ENCODE results near the gene OTUD4. TPM values are rescaled to one million over a fixed set of nuclear protein-coding genes. Genes with fewer than 3 reads are reported as not detected.

The OTUD4 gene
- total RNA-seq, 4 donors from 2014 or later = 31.7 to 43.6 (median 41.2) TPM

- DNase-seq (ENCODE audit: low spot score in 2 of 2) = no peak
- H3K36me3 ChIP-seq = peaks cover 28% of the 10 kb centered on the region
- 69% methylated on average over 5 of the region's 5 CpGs for WGBS
- no peaks in the 10 kb centered on the region for H3K9me3 ChIP-seq
- no peak overlapping the region for H3K27ac ChIP-seq
- no peak overlapping the region for H3K4me3 ChIP-seq
- peaks cover 3% of the 10 kb centered on the region for H3K4me1 ChIP-seq
- H3K27me3 ChIP-seq = no peaks in the 10 kb centered on the region
- TF ChIP-seq CTCF (IDR thresholded peaks at IDR 0.05) (no peak), EP300 (IDR thresholded peaks at IDR 0.05) (no peak), POLR2A (IDR thresholded peaks at IDR 0.05) (no peak), POLR2AphosphoS5 (IDR thresholded peaks at IDR 0.05) (no peak)
Measured at GRCh38 chr4:145132511-145133098, 47.8 kb downstream of the OTUD4 start.

GRCh38 chr4:145131848-145132247 is 48.5 kb downstream of the OTUD4 start:
- Histone ChIP-seq H3K36me3 (peaks cover 28% of the 10 kb centered on the region), H3K27ac (no peak overlapping the region), H3K4me3 (no peak overlapping the region), H3K27me3 (no peaks in the 10 kb centered on the region), H3K4me1 (peaks cover 3% of the 10 kb centered on the region), H3K9me3 (no peaks in the 10 kb centered on the region)
- WGBS = 94% methylated on average over 12 of the region's 12 CpGs
- TF ChIP-seq POLR2A (IDR thresholded peaks at IDR 0.05) = no peak
- no peak for TF ChIP-seq POLR2AphosphoS5 (IDR thresholded peaks at IDR 0.05)
- TF ChIP-seq EP300 (IDR thresholded peaks at IDR 0.05) = no peak
- no peak for TF ChIP-seq CTCF (IDR thresholded peaks at IDR 0.05)
- no peak for DNase-seq (ENCODE audit: low spot score in 2 of 2)

- Histone ChIP-seq H3K9me3 (no peaks in the 10 kb centered on the region), H3K4me3 (no peak overlapping the region), H3K27me3 (no peaks in the 10 kb centered on the region), H3K27ac (no peak overlapping the region), H3K36me3 (peaks cover 37% of the 10 kb centered on the region), H3K4me1 (peaks cover 3% of the 10 kb centered on the region)
- 39% methylated on average over 2 of the region's 2 CpGs for WGBS
- no peak for DNase-seq (ENCODE audit: low spot score in 2 of 2)
- TF ChIP-seq CTCF (IDR thresholded peaks at IDR 0.05) (no peak), POLR2A (IDR thresholded peaks at IDR 0.05) (no peak), POLR2AphosphoS5 (IDR thresholded peaks at IDR 0.05) (no peak), EP300 (IDR thresholded peaks at IDR 0.05) (no peak)
Measured at GRCh38 chr4:145130788-145131399, 49.5 kb downstream of the OTUD4 start.

- no peak overlapping the region for H3K4me3 ChIP-seq
- H3K4me1 ChIP-seq = no peaks in the 10 kb centered on the region
- peaks cover 44% of the 10 kb centered on the region for H3K36me3 ChIP-seq
- no peaks in the 10 kb centered on the region for H3K27me3 ChIP-seq
- no peak overlapping the region for H3K27ac ChIP-seq
- TF ChIP-seq CTCF (IDR thresholded peaks at IDR 0.05) = no peak
- no peak for TF ChIP-seq POLR2AphosphoS5 (IDR thresholded peaks at IDR 0.05)
- TF ChIP-seq POLR2A (IDR thresholded peaks at IDR 0.05) = no peak
- TF ChIP-seq EP300 (IDR thresholded peaks at IDR 0.05) = no peak
- H3K9me3 ChIP-seq = no peaks in the 10 kb centered on the region
- no peak for DNase-seq (ENCODE audit: low spot score in 2 of 2)
Measured at GRCh38 chr4:145130130-145130529, 50.3 kb downstream of the OTUD4 start.

- no peak for DNase-seq (ENCODE audit: low spot score in 2 of 2)
- Histone ChIP-seq H3K36me3 (peaks cover 84% of the 10 kb centered on the region), H3K4me1 (no peaks in the 10 kb centered on the region), H3K27ac (no peak overlapping the region), H3K4me3 (no peak overlapping the region), H3K27me3 (no peaks in the 10 kb centered on the region), H3K9me3 (no peaks in the 10 kb centered on the region)
- TF ChIP-seq POLR2A (IDR thresholded peaks at IDR 0.05) = no peak
- WGBS = 97% methylated on average over 2 of the region's 2 CpGs
Measured at GRCh38 chr4:145125396-145125795, 55.0 kb downstream of the OTUD4 start.

All from suprapubic skin (tissue), 4 donors.